ENCODE results near the gene MOK. TPM values are rescaled to one million over a fixed set of nuclear protein-coding genes. Genes with fewer than 3 reads are reported as not detected.
A peak's percentile ranks its signal among the peaks of the same experiment; 100 is the strongest.

Gene MOK
- polyA plus RNA-seq, 10 donors, result 6.3 to 15.5 (median 9.2) TPM

DNA sequence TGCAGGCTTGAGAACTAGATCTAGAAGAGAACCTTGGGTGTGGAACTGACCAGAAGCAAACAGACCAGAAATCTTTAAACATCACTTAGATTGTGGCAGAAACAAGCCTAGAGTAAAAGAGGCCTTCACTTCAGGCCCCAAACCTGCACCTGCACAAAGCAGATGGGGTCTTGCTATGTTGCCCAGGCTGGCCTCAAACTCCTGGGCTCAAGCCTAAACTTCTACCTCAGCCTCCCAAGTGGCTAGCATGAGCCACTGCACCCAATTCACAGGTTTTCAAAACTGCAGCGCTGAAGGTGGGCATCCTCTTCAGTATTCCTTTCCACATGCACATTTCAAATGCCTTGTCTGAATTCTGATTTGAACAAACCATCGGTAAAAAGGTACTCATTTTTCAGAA lies 19.9 kb downstream of the MOK start:
- DNase-seq, result no peak

DNA sequence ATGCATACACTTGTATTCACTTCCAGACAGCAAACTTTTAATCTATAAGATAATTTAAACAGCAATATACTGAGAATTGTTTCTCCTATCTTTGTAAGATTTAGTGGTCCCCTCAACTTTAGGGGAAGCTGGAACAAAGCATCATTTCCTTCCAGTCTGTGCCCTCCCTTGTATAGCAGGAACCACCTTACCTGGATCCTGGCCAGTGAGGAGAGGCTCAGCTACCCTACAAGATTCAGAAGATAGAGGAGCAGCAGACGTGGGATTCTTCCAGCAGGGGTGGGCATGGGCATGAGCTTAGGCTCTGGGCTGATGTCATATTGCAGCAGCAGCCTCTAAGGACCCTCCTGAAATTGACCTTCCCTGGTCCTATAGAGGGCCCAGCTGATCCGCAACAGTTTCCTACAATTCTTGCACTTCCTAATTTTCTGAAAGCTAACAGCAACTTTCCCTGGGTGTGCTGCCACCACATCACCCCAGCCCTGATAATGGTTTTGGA lies 21.3 kb downstream of the MOK start:
- DNase-seq, result no peak

DNA sequence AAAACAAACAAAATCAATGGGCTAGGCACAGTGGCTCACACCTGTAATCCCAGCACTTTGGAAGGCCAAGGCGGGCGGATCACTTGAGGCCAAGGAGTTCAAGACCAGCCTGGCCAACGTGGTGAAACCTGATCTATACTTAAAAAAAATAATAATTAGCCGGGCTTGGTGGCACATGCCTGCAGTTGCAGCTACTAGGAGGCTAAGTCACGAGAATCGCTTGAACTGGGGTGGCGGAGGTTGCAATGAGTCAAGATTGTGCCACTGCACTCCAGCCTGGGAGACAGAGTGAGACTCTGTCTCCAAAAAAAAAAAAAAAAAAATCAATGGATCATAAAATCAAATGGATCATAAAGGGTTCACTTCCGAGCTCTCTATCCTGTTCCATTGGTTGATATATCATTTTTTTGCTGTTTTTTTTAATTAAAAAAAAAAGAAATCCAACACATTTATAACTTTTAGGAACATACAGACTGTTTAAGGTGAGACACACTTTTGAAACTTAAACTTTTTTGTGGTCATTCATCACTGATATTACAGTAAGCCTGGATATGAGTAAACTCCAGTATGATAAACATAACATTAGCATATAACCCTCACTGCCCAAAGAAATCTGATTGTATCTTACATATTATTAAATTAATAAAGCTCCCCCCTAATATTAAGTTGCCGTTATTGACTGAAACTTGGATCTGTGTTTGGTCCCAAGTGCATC lies 22.1 kb downstream of the MOK start:
- no peak for DNase-seq

DNA sequence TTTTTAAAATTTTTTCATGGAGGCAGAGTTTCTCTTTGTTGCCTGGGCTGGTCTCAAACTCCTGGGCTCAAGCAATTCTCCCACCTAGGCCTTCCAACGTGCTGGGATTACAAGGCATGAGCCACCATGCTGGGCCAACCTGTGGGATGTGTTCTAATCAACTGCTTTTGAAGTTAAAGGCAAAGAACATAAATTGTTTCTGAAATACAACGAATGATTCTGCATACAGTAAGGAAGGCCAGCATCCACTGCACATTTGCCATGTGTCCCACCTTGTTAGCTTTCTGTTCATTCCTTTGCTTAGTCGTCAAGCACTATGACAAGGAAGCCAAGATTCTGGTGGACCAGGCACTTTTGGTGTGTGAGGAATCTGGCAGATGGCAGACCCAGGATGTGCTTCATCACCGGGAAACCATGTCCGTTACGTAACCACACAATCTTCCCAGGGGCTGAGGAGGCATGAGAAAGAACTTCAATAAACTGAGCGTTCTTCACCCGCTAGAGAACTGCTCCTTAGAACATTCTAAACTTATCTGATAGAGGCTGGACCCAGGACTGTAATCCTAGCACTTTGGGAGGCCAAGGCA lies 24.5 kb downstream of the MOK start:
- peak in 1 of 3 donors; percentile 81 for DNase-seq

DNA sequence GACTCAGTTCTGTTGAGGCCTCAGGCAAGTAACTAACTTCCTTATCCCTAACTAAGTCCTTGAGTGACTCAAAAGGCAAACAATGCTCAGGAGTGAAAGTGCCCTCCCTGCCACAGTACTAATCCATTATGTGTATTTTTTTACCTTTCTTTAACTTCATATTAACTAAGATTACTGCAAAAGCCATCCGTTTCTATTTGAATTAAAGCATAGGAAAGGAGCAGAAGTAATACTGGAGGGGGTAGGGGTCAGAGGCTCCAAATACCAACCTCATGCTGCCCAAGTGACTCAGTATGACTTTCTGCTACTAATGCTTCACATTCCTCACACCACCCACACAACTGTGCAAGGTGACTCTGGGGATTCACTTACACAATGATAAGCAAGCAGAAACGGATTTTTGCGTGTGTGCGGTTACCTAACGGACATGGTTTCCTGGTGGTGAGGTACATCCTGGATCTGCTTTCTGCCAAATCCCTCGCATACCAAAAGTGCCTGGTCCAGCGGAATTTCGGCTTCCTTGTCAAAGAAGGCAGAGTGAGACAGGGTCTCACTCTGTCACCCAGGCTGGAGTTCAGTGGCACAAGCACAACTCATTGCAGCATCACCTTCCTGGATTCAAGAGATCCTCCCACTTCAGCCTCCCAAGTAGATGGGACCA lies 25.1 kb downstream of the MOK start:
- peak in 1 of 3 donors; percentile 85 for DNase-seq

DNA sequence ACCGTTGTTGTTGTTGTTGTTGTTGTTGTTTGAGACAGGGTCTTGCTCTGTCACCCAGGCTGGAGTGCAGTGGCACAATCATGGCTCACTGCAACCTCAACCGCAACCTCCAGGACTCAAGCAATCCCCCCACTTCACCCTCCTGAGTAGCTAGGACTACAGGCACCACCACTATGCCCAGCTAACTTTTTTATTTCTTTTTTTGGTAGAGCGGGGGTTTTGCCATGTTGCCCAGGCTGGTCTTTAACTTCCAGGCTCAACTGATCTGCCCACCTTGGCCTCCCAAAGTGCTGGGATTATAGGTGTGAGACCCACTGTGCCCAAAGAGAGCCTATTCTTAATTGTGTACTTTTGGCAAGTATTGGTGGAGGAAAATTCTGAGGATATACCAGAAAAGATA lies 25.7 kb downstream of the MOK start:
- no peak for DNase-seq

DNA sequence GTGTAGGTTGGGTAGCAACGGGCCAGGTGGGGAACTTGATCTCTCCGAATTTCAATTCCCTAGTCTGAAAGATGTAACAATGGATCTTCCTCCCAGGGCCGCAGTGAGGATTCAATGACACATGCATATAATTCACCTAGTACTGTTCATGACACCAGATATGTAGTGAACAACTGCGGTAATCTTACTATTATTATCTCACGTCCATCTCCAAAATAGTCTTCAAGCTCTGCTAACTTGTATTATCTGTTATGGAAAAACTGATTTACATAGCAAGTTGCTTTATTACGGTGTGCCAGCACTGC lies 26.4 kb downstream of the MOK start:
- no peak for DNase-seq

DNA sequence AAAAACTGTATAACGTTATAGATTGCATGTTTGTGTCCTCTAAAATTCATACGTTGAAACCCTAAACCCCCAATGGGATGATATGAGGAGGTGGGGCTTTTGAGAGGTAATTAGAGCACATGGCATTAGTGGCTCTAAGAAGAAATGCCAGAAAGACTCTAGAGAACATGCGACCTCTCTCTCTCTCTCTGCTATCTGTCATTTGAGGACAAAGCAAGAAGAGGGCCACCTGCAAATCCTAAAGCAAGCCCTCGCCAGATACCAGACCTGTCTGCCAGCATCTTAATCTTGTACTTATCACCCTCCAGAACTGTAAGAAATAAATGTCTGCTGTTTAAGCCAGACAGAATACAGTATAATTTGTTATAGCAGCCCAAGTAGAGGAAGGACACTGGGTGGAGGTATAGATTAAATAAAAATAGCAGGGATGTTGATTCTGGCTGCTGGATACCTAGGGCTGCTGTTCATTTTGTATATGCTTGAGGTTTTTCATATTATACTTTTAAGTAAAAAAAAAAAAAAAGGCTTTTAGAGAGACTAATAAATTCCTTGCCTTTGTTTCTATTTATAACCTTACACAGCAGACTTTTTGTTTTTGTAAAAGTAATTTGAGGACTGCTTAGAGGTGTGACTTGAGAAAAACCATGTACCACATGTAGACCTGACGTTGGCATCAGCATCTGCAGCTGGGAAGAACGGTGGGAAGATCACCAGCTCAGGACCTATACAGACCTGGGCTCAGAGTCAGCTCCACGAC lies 26.9 kb downstream of the MOK start:
- no peak for DNase-seq

DNA sequence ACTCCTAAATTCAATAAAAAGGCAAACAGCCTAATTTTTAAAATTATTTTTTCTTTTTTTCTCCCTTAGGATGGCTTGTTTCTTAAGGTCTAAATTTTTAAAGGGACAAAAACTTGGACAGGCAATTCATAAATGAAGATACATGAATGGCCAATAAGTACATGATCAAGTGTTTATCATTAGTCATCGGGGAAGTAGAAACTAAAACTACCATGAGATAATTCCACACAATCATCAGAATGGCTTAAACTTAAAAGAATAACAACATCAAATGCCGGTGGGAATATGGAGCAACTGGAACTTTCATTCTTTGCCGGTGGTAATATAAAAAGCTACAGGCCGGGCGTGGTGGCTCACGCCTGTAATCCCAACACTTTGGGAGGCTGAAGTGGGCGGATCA lies 29.1 kb downstream of the MOK start:
- DNase-seq, result no peak

DNA sequence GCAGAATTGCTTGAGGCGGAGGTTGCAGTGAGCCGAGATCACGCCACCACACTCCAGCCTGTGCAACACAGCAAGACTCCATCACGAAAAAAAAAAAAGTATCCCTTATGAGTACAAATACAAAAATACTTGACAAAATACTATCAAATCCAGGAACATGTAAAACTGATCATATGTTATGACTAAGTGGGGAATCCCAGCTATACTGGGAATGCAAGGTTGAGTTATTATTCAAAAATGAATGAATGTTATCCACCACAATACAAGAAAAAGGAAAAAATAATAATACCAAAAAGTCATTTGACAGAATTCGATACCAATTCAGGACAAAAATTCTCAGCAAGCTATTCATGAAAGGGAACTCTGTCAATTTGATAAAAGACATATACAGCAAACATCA lies 32.6 kb downstream of the MOK start:
- no peak for DNase-seq

DNA sequence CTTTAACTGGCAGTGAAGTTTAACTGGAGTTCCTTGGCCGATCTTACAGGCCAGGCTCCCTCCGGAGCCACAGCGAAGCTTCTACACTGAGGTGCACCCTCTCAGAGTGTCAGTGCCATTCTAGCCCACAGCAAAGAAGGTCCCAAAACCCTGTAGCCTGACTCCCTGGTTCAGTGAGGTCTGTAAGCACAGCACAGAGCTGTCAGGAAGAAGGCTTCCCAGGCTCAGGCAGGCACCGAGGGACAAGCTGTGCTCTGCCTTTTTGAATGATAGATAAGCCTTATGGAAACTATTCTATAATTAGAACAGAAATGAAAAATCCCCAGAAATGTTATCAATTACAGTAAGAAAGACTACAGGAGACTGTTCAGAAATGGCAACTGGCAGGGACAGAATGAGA lies 40.2 kb downstream of the MOK start:
- DNase-seq, result no peak

DNA sequence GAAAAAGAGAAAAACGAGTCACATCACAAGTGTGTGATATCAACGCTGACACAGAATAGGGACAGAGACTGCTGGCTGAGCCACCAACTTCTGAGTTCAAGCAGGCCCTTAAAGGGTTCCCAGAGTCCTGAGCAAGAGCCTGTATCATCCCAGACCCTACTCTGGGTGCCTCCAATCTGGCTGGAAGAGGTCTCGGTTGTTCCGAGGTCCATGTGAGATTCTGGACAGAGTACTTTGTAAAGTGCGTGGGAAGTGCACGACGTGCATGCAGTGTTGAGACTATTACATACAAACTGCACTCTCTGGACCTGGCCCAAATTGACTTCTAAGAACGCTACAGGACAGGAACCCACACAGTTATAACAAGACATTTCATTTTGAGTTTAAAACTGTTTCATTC lies 40.6 kb downstream of the MOK start:
- DNase-seq, result no peak

DNA sequence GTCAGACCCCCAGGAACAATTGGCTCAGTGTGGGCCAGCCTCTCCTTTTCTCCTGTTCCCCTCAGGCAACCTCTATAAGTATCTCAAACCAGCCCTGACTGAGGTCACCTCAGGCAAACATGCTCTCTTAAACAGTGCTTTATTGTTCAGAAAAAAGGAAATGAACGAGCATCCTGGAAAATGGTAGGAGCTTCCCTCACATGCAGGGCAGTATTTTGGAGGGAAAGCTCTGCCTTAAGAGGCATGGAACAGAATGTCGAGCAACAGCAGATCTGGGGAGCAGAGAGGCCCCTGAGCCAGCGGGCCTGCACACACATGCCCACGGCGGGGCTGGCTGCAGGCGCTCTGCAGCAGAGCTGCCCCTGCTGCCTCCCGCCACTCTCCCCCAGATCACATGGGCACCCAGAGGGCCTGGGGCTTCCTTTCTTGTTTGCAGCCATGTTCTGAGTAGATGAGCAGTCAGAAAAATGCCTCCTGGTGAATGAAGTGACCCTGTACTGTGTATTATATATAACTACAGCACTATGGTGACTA lies 42.0 kb downstream of the MOK start:
- peak in 1 of 3 donors; percentile 11 for DNase-seq

DNA sequence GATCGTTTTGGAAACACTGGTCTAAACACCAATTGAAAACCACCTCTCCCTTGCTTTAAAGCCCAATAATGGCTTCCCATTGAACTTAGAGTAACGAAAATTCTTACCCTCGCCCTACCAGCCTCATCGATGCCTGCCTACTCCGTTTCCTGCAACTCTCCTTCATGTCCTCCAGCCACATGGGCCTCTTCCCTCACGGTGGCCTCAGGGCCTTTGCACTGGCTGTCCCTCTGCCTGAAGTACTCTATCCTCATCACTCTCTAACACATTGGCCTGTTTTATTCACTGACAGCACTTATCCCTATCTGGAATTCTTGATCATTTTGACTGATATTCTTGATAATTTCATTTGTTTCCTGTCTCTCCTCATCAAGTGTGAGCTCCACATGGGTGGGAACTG lies 46.8 kb downstream of the MOK start:
- no peak for DNase-seq

DNA sequence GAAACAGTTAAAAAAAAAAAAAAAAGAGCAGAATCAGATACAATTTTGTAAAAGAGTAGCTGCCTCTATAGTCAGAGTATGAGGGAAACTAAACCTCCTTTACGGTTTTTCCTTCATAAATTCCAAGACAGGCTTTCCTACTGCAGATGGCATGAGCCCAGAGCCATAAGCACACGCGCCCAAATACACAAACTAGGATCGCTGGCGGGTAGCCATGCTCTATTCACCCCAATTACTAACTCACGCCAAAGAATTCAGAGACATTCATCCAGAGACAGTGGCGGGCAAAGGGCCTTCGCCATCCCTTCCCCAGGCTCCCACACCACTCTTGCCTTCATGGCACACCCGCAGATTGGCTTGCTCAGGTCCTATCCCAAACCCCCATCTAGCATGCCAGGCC lies 48.2 kb downstream of the MOK start:
- DNase-seq, result no peak

DNA sequence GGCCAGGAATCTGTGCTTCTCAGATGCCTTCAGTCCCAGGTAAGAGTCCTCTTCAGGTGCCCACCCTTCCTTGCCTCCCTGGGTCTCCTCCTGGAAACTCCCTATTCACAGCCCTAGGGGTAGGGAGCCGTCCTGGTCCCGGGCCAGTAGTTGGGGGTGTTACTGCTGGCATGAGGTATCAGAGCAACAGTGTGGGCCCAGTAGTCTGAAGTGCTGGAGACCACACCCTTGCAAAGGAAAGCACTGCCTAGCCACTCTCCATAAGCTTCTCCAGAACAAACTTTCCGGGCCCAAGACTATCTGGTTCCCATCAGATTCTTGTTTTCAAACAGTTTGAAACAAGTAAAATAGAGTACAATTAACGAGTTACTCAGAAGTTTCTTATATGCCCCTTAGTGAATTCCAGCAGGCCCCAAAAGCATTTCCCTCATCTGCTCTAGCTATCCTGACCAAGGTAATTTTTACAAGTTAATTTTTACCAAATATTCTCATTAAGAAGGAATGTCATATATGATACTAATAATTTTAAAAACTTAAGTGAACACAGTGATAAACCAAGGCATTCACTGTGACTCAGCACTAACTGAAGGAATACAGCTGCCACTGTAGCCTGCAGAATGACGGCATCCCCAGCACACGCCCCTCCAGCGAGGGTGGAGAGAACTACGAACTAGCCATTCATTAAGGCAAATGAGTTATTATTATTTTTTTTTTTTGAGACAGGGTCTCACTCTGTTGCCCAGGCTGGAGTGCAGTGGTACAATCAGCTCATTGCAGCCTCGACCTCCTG lies 49.4 kb downstream of the MOK start:
- no peak for DNase-seq

DNA sequence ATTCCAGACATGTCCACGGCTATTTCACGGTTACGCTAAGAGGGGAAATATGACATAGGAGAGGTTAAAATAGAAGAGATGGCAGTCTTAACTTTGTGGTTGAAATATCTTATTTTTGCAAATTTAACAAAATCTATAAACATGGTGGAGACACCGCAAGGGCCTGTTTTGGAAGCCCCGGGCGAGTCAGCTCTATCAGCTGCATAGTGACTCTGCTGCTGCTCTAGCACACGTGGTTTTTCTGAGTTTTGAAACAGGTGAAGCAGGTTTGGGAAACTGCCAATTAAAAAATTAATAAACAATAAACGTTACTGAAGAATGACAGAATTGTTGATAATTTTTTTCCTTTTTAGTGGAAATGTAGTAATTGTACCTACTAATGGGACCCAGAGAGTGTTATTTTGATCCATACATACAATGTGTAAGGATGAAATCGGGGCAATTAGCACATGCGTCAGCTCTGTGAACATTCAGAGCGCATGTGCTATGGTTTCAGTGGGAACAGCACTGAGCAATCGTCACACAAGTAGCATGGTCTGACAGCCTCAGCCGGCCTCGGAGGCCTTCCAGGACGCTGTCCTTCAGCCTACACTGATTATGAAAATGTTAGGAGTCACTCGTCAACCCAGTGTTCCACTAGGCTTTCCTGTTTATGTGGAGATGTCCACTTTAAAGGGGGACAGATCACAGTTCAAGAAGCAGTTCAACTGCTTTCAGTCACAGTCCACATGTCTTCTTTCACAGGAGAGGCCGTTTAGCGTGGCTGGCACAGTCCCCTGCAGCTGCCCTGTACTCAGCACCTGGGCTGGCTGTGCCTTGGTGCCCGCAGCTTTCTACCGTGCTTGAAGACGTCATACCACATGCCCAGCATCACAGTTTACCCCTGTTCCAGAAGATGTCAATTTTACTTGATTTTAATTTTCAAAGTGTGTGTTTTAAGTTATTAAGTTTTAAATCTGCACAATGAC lies 51.8 kb downstream of the MOK start:
- DNase-seq, result no peak

DNA sequence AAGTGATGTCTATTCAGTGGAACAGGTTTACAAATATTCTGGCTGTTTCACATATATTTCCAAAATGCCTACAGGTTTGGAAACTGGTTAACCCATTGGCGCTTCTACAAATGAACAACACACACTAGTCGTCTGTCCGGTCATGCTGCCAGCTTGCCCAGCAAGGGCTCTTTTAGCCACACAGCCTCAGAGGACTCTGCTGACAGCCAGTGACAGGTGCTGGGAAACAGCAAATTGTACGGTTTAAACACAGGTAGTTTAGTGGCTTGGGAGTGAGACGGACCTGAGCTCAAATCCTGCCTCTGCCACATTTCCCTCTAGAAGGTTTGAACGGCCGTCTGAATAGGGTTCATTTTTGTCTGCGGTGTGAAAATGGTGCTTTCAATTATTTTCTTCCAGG lies 53.8 kb downstream of the MOK start:
- DNase-seq, result no peak

DNA sequence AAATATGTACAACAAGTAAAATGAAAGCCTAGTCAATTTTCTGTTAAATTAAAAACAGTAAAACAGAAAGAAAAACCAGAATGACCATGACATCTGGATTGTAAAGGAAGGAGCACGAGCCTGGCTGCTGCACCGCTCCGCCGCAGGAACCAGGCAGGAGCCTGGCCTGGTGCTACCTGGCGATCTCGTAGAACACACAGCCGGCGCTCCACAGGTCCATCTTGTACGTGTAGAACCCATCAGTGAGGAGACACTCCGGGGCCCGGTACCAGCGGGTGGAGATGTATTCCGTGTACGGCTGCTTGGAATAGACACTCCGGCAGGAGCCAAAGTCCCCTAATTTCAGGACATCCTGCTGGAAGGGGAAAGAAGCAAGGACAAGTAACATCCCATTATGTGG lies 54.3 kb downstream of the MOK start:
- no peak for DNase-seq

DNA sequence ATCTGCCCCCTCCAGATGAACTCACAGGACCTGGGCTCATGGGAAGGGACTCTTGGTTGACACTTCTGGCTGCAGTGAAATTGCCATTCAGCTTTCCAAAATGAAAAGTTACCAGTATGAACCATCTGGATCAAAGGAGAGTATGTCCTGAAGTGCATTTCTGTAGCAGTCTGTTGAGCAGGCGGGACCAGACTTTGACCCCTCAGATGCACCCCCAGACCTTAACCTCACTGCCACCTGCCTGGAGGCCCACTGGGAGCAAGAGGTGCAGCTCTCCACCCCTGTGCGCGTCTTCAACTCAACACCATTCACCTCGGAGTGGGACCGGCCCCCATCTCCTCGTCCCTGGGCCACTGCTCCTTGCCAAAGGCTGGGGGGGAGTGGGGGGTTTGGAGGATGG lies 55.0 kb downstream of the MOK start:
- DNase-seq, result no peak
